Umbilical cord (tissue), 2 donors: ENCODE results near the gene CALM3. TPM values are rescaled to one million over a fixed set of nuclear protein-coding genes. Genes with fewer than 3 reads are reported as not detected.
A peak's percentile ranks its signal among the peaks of the same experiment; 100 is the strongest.
"Not testable (repeated sequence)": the region's sequence is repeated elsewhere in the genome, so short reads cannot be mapped to it uniquely, and the experiment has no call there.

Source experiments
- DNase-seq: peaks from one replicate; pipeline ENCODE4 v3.0.0-alpha.2; 2015; ENCODE audit warnings: low spot score
- total RNA-seq: library from RNA; depleted of rRNA; stranded (reverse); fragments of >200 nt; gene quantifications from one replicate; pipeline ENCODE4 v1.2.3, GENCODE V29; 2014; ENCODE audit warnings: low replicate concordance; ENCODE audit not compliant: insufficient read depth

Gene CALM3
- 82.8 TPM for total RNA-seq

GRCh38 chr19:46601318-46602224 lies at the start of gene CALM3:
TSS of gene CALM3 (plus strand) at chr19:46601330. CDS start at chr19:46601435, 105 bp downstream.
- DNase-seq = peak; percentile 33

GRCh38 chr19:46552891-46553290 lies 48.2 kb upstream of the CALM3 start:
- no peak for DNase-seq

DNA sequence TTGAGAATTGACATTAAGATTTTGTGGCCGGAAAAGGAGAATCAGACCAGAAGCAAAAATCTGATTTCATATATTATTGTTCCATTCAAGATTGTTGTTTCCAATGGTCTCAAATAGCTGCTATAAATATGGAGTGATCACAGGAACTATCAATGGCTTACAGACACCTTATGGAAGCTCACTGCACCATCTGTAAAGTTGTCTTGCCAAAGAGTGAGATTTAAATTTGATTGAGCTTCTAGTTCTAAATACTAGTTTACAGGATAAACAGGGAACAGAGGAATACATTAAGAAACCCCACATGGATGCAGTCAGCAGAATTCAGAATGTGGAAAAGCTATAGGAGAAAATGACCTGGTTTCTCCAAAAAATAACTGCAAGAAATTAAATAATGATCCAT lies 47.0 kb upstream of the CALM3 start:
- no peak for DNase-seq

DNA sequence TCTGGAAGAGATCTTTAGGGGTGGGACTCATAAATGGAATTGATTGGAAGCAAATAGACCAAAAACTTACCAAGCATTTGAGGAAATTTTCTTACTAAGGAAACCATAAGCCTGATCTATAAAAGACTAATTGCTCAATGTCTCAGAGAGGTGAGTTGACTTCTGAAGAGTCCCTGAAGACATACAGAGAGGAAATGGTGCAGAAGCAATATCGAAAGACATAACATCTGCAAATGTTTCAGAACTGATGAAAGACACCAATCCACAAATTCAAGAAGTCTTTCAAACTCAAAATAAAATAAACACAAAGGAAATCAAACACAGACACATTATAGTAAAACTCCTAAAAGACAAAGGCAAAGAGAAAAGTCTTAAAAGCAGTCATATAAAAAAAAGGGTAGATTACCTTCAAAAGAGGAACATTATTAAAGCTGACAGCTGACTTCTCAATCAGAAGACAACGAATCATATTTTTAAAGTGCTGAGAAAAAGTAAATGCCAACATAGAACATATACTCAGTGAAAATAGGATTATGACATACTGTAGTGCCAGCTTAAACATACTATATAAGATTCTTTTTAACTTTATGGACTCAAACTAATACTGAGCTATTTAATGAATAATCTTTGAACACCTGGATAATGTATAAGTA lies 45.4 kb upstream of the CALM3 start:
- no peak for DNase-seq

- not testable (repeated sequence) for DNase-seq
These were observed 44.7 kb upstream of the CALM3 start for GRCh38 chr19:46556471-46556870.

- no peak for DNase-seq
These were observed 41.9 kb upstream of the CALM3 start for GRCh38 chr19:46559203-46559602.

- not testable (repeated sequence) for DNase-seq
These were observed 41.5 kb upstream of the CALM3 start for GRCh38 chr19:46559675-46560074.

- DNase-seq = no peak
These were observed 36.4 kb upstream of the CALM3 start for GRCh38 chr19:46564701-46565100.

GRCh38 chr19:46571495-46571894 lies 29.6 kb upstream of the CALM3 start:
- no peak for DNase-seq

DNA sequence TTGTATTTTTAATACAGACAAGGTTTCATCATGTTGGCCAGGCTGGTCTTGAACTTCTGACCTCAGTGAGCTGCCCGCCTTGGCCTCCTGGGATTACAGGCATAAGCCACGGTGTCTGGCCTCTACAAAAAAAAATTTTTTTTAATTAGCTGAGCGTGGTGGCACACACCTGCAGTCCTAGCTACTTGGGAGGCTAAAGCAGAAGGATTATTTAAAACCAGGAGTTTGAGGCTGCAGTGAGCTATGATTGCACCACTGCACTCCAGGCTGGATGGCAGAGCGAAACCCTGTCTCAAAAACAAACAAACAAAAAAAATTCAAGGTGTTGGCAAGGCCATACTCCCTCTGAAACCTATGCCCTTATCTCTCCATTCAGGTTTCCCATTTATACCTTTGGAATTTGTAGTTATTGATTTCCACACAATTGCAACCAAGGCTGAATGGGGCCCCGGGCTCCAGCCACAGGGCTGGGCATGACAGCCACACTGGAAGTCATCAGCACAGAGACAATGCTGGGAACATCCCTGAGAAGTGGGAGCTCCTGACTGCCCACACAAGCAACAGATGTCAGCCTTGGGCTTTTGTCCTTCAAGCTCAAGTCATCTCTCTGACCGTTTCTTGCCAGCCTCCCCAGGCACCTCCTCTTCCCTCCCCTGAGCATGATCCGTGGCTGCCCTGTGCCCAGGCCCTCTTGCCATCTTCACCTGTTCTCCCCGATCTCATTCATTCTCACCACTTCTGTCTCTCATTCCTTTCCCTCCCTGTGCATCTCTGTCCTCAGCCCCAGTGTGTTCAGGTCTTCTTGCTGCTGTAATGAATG lies 27.2 kb upstream of the CALM3 start:
- DNase-seq = no peak

GRCh38 chr19:46574533-46574932 lies 26.6 kb upstream of the CALM3 start:
- peak; percentile 71 for DNase-seq

- DNase-seq = no peak
These were observed 22.7 kb upstream of the CALM3 start for GRCh38 chr19:46578450-46578849.

DNA sequence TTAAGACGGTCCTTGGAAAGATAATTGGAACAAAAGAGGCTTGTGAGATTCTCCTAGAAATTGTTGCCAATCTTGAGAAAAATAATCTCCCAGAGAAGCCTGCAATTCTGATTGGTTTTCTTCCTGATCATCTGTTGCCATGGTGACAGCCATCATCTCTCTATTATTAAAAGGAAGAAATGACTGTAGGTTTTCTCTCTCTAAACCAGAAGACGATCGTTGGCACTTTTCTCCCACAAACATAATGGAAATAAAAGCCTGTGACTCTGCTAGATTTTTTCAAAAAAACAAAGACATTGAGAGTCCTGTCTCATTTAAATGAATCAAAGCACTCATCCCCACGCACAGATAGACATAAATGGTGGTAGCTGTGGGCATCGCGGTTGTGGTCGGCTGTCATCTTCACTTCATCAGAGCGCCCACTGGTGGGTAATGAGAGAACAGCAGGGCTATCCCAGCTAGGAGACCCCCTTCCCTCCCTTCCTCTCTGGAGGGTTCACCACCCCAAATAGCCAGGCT lies 21.7 kb upstream of the CALM3 start:
- no peak for DNase-seq

DNA sequence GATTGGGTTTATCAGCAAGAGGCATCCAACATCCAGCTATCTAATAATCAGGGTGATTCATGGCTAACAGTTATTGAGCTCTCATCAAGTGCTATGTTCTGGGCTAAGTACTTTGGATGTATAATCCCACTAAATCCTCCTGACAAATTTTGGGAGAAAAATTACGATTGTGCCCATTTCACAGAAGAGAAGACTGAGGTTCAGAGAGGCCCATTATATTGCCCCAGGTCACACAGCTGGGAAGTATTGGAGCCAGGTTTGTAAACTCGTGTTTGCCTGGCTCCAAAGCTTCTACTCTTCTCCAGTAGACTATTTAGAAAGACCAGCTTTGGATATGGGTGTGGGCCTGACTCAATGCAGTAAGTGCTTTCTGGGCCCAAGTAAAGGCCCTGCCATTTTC lies 20.9 kb upstream of the CALM3 start:
- DNase-seq = no peak

DNA sequence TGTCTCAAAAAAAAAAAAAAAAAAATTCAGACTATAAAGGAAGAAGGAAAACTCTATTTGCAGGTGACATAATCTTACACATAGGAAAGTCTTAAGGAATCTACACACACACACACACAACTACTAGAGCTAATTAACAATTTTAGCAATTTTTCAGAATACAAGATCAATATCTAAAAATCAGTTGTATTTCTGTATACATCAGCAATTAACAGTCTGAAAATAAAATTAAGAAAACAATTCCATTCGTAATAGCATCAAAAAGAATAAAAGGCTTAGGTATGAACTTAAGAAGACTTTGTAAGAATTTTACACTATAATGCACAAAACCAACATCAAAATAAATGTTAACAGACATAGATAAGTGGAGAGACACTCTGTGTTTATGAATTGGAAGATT lies 15.6 kb upstream of the CALM3 start:
- no peak for DNase-seq

DNA sequence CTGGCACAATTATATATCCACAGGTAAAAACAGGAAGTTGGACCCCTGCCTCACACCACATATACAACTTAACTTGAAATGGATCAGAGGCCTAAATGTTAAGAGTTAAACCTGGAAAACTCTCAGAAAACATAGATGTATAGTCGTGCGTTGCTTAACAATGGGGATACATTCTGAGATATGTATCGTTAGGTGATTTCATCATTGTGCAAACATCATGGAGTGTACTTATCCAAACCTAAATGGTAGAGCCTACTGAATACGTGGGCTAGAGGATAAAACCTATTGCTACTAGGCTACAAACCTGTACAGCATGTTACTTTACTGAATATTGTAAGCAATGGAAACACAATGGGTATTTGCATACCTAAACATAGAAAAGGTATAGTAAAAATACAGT lies 14.8 kb upstream of the CALM3 start:
- DNase-seq = no peak

DNA sequence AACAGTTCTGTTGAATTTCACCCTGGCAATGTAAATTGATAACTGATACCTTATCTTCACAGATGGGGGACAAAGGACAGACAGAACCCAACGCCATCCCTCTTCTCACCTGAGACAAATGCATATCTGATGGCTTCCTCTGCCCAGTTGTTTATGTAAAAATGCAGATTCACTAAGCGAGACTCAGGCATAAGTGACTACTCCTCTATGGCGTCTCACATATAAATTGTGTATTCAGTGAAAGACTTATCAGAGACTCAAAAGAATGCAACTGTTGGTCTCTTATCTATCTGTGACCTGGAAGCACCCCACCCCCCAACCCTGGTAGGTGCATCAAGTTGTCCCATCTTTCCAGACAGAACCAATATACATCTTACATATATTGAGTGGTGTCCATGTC lies 13.3 kb upstream of the CALM3 start:
- no peak for DNase-seq

- DNase-seq = no peak
These were observed 9.9 kb upstream of the CALM3 start for GRCh38 chr19:46591254-46591653.

GRCh38 chr19:46591870-46592269 lies 9.3 kb upstream of the CALM3 start:
- no peak for DNase-seq

DNA sequence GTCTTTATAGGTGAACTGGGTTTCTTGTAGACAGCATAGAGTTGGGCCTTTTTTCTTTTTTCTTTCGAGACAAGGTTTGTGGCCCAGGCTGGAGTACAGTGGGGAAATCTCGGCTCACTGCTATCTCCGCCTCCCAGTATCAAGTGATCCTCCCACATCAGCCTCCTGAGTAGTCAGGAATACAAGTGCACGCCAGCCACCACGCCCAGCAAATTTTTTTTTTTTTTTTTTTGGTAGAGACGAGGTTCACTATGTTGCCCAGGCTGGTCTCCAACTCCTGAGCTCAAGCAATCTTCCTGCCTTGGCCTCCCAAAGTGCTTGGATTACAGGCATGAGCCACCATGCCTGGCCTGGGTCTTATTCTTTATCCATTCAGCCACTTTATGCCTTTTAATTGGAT lies 5.1 kb upstream of the CALM3 start:
- no peak for DNase-seq

GRCh38 chr19:46598372-46598917 lies 2.7 kb upstream of the CALM3 start:
- DNase-seq = no peak
